GM12873 (cell line): ENCODE results near the gene ELP1.

Experiments used
- TF ChIP-seq, protein P1 (sequence below): IDR thresholded peaks from 2 replicates; pipeline ENCODE4 v1.5.1; 2012; ENCODE audit warnings: low read depth, mild to moderate bottlenecking, moderate library complexity, low read length, control low read depth; ENCODE audit not compliant: insufficient read depth; ENCODE audit errors: missing control alignments

Gene ELP1

DNA sequence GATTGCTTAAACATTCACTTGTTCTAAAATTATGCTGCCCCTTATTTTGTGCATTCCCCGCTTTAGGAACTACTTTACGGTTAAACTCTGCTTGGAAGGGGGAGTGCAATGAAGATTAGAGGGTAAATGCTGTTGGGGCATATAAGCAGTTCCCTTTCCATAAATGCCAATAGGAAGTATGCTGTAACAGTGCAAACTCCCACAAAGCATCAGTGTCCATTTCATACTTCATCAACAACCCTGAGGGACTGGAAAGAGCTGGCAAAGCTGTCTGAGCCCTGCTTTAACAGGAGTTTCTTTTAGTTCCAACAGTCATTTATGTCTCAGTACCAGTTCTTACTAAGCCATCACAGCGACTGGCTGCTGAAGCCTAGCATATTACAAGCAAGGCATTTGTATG lies 70.0 kb downstream of the ELP1 start:
- TF ChIP-seq, protein P1, sequence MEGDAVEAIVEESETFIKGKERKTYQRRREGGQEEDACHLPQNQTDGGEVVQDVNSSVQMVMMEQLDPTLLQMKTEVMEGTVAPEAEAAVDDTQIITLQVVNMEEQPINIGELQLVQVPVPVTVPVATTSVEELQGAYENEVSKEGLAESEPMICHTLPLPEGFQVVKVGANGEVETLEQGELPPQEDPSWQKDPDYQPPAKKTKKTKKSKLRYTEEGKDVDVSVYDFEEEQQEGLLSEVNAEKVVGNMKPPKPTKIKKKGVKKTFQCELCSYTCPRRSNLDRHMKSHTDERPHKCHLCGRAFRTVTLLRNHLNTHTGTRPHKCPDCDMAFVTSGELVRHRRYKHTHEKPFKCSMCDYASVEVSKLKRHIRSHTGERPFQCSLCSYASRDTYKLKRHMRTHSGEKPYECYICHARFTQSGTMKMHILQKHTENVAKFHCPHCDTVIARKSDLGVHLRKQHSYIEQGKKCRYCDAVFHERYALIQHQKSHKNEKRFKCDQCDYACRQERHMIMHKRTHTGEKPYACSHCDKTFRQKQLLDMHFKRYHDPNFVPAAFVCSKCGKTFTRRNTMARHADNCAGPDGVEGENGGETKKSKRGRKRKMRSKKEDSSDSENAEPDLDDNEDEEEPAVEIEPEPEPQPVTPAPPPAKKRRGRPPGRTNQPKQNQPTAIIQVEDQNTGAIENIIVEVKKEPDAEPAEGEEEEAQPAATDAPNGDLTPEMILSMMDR, result no peak

DNA sequence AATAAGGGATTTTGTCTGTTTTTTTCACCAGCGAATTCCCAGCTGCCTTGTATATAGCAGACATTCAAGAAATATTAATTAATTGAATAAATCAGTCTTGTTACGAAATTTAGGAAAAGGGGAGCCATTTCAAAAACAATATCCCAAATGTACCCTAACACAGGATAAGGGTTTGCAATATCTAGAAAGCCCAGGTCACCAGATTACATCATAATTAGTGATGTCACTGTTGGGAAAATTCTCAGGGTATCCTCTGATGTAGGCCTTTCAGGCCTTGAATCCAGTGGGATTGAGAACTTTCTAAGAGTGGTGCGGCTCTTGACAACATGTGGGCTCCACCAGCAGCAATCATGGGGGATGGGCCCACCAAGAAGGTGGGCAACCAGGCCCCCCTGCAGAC lies 71.9 kb downstream of the ELP1 start, which contains the start of gene ACTL7A:
Gene ACTL7A (plus strand): TSS at position 270 of the 400 bp plus-strand sequence. CDS start 57 bp downstream, at position 327.
- TF ChIP-seq, protein P1, result no peak

DNA sequence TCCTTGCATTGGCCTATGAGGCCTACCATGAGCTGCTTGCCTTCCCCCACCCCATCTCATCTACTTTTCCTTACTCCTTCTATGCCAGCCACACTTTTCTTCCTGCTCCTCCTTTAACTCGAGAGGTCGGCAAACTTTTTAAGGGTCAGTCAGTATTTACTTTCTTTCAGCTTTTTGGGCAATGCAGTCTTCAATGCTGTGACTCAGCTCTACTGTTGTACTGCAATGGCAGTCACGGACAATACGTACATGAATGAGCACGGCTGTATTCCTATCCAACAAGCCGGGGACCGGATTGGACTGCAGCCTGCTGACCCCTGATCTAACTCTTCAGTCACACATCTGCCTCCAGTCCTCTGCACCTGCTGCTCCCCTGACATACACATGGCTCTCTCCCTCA lies 72.5 kb downstream of the ELP1 start:
- TF ChIP-seq, protein P1, result no peak

DNA sequence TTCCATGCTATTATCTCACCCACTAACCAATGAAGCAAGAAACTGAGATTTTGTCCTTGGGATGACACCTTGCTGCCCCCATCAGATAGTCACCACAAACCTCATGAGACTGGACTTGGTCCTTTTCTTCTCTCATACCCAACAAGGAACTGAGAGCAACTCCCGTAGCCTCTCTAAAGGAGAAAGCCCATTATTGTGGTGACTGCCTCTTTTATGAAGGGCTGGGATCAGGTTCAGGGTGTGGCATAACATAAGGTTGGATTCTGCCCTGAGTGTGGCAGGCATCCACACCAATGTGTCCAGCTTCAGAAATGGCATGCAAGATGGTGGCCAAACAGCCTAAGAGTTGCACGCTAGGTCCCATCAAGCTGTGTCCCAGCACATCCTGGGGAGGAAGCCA lies 73.2 kb downstream of the ELP1 start:
- TF ChIP-seq, protein P1, result no peak

DNA sequence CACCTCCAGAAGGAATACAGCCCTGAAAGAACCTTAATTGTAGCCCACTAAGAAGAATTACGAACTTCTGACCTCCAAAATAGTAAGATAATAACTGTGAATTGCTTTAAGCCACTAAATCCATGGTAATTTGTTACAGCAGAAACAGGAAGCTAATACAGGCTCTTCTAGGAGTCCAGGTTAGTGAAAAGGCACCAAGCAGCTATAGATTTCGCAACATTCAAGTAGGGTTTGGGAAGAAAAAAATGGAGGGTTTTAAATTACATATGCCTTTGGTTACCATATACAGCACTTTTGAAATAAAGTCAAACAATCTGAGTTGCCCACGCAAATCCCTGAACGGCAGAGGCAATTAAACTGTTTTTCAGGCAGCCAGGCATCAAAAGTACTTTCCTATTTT lies 73.6 kb downstream of the ELP1 start:
- TF ChIP-seq, protein P1, result no peak

DNA sequence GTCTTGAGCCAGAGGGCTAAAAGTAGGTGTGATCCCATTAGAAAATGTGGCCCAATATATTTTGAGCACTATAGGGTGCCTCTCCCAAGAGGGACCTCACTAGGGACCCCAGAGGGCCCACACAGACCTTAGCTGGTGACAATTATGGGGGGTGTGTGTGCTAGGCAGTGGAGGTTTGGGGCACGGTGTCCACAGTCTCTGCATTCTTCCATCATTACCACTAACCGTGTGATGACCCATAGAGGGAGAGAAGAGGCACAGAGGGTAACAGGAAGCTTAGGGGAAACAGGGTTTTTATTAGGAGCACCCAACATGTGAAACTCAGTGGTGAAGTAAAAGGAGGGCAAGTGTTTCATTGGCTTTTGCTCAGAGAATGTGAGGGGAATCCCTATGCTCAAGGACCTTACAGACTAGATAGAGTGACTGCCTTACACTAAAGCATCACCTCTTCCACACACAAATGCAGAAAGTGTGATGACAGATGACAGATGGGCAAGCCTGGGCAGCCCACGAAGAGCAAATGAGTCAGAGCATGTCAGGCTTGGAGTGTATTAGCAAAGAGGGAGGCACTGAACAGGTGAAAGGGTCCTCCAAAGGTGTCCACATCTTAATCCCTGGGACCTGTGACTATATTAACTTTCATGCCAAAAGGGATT lies 74.3 kb downstream of the ELP1 start:
- TF ChIP-seq, protein P1, result no peak

DNA sequence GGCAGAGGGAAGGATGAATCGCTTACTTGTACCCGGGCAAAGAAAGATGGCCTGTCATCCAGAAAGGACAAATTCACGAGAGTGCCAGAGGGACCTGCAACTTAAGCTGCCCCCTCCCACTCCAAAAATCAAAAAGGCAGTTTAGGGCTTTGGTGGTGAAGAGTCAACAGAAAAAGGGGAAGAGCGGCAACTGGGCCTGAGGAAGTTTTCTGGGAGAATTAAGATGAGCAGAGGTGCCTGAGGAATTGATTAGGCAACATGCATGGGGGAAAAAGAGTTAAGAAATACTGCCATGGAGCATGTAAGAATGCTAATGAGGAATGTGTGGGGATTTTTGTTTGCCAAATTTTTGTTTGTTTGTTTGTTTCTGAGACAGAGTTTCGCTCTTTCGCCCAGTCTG lies 76.4 kb downstream of the ELP1 start:
- TF ChIP-seq, protein P1, result no peak
